A549 treated with Hydrocortisone at 1 μM for 4 hours (cell line): ENCODE measurements around the gene DRGX. TPM values are rescaled to one million over a fixed set of nuclear protein-coding genes. Genes with fewer than 3 reads are reported as not detected.

Experiments
- total RNA-seq: library from RNA; stranded (reverse); fragments of 200-300 nt; extraction: Qiagen RNA extraction; gene quantifications from 5 replicates; pipeline ENCODE4 v1.2.3, GENCODE V29; 2022

DRGX gene
- 0.03 to 0.08 TPM (median 0.06 TPM) in 3 of 5 replicates, not detected in the others for total RNA-seq

DNA sequence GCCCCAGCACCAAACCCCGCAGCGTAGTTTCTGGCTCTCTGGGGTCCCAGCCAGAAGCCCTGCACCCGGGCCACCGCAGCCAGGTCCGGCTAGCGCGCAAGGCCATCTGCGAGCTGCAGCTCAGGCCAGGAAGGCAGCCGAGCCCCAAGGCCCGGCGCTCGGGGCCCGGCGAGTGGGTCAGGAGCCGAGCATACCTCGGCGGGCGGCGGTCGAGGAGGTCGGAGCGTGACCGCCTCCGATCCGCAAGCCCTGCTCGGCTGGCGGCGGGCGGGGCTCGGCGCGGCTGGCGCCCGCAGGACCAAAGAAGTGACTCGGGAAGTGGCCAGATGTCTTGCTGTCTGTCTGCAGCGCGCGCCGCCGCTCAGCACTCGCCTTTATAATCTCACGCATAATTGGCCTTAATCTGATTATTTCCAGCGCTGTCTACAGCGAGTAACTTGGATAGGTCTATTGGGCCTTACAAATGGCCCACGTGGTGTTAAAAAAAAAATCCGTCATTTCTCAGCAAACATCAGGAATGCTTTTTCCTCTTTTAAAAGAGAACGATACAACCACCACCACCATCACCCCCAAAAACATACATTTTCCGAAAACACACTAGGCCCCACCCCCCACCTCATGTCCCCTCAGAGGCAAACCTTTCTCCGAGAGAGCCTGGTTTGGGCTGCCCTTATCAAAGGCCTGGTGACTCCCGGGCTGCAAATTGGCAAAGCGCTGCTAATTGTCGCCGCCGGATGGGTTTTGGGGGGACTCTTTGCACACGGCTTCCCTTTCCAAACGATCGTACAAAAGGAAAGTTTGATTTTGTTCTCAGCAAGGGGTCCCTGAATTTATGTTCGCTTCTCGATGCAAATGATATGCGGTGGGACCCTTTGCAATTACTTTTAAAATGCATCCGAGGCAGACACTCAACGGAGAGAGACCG lies at the start of gene DRGX:
TSS of gene DRGX (minus strand) at position 349 of the 925 bp plus-strand sequence. CDS start 649 bp downstream, outside the sequence.

Other genes with a start within 250 kb of the DRGX start
- gene TMEM273, start 207.7 kb downstream of the DRGX start, total RNA-seq: not detected in 5 replicates
- not detected in 5 replicates for gene C10orf71, start 96.9 kb downstream of the DRGX start, total RNA-seq
- 5.2 to 7.2 TPM (median 6.2 TPM) in 5 replicates for gene ERCC6, start 143.0 kb upstream of the DRGX start, total RNA-seq
- 0.03 TPM in 1 of 5 replicates, not detected in the others for gene SLC18A3, start 214.2 kb upstream of the DRGX start, total RNA-seq
- not detected in 5 replicates for gene CHAT, start 217.9 kb upstream of the DRGX start, total RNA-seq